NB4 (cell line): ENCODE data around the gene EMILIN1.
A peak's percentile ranks its signal among the peaks of the same experiment; 100 is the strongest.

Source experiments
- DNase-seq: peaks from one replicate; pipeline ENCODE4 v3.0.0; 2010; ENCODE audit warnings: low read depth
- H3K4me3 ChIP-seq: one replicate; pipeline ENCODE4 v1.5.1; 2011; ENCODE audit warnings: mild to moderate bottlenecking, low read depth, low read length, moderate library complexity
- CTCF ChIP-seq: IDR thresholded peaks from one replicate; pipeline ENCODE4 v1.5.1; 2012; ENCODE audit warnings: low read depth, low read length
- MAX ChIP-seq: IDR thresholded peaks from 2 replicates; pipeline ENCODE4 v1.6.1; 2011; ENCODE audit warnings: low read depth, low read length
- MYC ChIP-seq: IDR thresholded peaks from 2 replicates; pipeline ENCODE4 v1.6.1; 2011; ENCODE audit warnings: low read depth, low read length
- POLR2A ChIP-seq: IDR thresholded peaks from 2 replicates; pipeline ENCODE4 v1.6.1; 2011; ENCODE audit warnings: mild to moderate bottlenecking; ENCODE audit not compliant: insufficient read length; ENCODE audit errors: extremely low read depth

EMILIN1 gene

GRCh38 chr2:27080603-27080936, 2.2 kb downstream of the EMILIN1 start:
- no peak overlapping the region for H3K4me3 ChIP-seq
- DNase-seq = no peak
- TF ChIP-seq MYC = no peak
- no peak for TF ChIP-seq CTCF
- TF ChIP-seq MAX = no peak
- TF ChIP-seq POLR2A = no peak

GRCh38 chr2:27081984-27082772, 3.8 kb downstream of the EMILIN1 start:
- no peak for TF ChIP-seq CTCF
- TF ChIP-seq MAX = no peak; the same call in 1 of the 2 replicates
- TF ChIP-seq POLR2A = peak; percentile 40
- no peak for TF ChIP-seq MYC
- peak overlapping the region; percentile 73 for H3K4me3 ChIP-seq

GRCh38 chr2:27082773-27083409, 4.5 kb downstream of the EMILIN1 start:
- TF ChIP-seq POLR2A = no peak
- TF ChIP-seq MYC = 0 out of 2 replicates have a peak, but pooled peaks have one; percentile 8
- peak; percentile 70 for DNase-seq
- H3K4me3 ChIP-seq = peak overlapping the region; percentile 73

More at GRCh38 chr2:27081984-27082772, 3.8 kb downstream of the EMILIN1 start:
- DNase-seq = peak; percentile 91

- DNase-seq = peak; percentile 76
- H3K4me3 ChIP-seq = peak overlapping the region; percentile 73
- no peak; the same call in 1 of the 2 replicates for TF ChIP-seq MAX
- no peak for TF ChIP-seq CTCF
- TF ChIP-seq MYC = no peak
- TF ChIP-seq POLR2A = no peak
Observed at GRCh38 chr2:27083410-27084296, 5.2 kb downstream of the EMILIN1 start.

- TF ChIP-seq CTCF (no peak), MYC (no peak), MAX (no peak), POLR2A (no peak)
Observed at GRCh38 chr2:27084297-27085061, 6.1 kb downstream of the EMILIN1 start.

More at GRCh38 chr2:27084297-27085061, 6.1 kb downstream of the EMILIN1 start:
- peak overlapping the region; percentile 73 for H3K4me3 ChIP-seq
- DNase-seq = no peak
